HG02840 (cell line): ENCODE results near the gene ZNF511.
A peak's percentile ranks its signal among the peaks of the same experiment; 100 is the strongest.

Experiments
- ATAC-seq: cut with Tn5 transposase; IDR thresholded peaks from one replicate; pipeline ENCODE4 v1.9.1; 2021; ENCODE audit warnings: mild to moderate bottlenecking, moderate library complexity, moderate number of reproducible peaks; ENCODE audit not compliant: unreplicated experiment, low FRiP score

The ZNF511 gene

DNA sequence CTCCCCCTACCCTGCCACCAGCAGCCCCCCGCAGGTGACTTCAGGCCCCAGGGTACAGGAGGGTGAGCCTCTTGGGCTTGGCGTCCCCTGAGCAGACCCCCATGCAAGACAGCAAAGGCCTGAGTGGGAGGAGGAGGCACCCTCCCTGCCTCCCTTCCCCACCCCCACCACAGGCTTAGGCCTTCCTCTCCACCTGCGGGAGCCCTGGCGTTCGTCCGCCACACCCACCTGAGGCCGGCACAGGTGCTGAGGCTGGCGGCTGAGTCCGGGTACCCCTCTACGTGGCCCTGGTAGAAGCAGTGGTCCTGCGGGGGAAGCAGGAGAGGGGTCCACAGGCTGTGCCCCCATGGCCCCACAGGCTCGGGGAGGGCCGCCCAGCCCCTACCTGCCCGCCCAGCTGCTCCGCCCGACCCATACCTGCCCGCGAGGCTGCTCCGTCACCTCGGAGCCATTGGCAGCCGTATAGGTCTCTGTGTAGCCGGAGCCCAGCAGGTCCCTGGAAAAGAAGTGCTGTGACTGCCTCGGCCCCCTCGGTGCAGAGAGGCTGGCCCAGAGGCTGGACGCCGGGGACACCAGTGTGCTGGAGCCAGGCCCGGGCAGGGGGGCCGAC lies 35.1 kb upstream of the ZNF511 start:
- ATAC-seq: no peak

DNA sequence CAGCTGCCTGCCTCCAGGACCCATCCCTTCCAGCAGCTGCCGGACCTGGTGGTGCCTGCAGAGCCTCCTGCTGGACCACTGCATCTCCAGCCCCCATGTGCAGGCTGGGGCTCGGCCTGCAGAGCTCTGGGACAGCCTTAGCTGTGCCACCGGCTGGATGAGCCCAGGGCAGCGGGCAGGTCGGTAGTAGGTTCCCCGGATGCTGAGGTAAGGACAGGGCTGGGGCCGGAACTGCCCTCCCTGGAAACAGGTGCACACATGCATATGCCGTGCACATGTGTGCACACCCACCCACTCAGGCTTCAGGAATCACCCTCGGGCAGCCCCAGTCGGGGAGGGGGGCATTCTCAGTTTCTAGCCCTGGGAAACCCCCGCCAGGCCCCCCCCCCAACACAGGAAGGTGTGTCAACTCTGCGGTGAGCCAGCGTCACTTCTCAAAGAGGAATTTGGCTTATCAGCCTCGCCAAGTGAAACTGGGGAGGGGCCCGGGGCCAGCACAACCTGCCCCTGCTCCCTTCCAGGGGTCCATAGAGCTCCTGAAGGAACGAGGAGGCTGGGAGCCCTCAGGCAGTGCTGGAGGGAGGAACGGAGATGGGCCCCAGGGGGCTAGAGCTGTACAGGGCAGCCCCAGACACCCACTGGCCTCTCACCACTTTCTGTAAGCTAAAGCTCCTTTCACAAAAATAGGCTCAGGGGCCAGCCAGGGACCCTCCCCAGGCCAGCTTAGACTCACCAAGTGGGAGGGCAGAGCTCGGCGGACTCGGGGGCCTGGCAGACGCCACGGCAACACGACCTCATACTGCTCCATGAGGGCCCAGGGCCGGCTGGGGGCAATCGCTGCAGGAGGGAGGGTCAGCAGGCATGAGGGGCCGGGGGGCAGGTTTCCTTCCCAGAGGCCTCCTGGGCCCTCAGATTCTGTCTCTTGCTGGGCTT lies 33.7 kb upstream of the ZNF511 start:
- ATAC-seq: peak; percentile 52

DNA sequence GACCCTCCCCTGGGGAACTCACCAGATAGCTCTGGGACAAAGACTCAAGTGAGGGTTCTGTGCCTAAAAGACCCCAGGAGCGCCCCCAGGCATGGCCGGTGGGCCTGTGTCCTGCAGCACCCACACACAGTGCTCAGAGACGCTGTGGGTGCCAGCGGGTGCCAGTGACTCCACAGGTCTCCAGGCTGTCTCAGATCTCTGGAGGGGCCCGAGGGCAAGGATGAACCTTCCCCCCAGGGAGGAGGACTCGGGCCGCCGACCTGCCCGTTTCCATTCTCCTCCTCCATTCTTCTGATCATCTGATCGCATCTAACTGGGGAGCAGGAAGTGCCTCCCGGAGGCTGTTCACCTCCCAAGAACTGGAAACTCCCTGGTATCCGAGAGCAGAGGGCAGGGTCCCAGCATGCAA lies 33.0 kb upstream of the ZNF511 start:
- peak; percentile 25 for ATAC-seq

DNA sequence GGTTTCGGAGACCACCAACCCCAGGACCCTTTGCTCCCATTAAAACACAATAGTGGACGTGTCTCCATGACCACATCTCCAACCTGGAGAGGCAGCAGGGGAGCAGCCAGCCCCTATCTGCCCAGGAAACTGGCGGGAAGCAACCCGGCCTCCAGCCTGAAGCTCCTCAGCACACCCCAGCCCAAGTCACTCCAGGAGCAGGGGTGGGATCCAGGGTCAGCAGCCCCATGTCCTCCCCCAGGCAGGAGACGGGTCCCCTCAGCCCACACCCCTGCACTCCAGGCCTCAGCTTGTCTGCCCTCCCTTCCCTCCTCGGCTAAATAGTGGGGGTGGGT lies 32.6 kb upstream of the ZNF511 start:
- ATAC-seq: no peak

DNA sequence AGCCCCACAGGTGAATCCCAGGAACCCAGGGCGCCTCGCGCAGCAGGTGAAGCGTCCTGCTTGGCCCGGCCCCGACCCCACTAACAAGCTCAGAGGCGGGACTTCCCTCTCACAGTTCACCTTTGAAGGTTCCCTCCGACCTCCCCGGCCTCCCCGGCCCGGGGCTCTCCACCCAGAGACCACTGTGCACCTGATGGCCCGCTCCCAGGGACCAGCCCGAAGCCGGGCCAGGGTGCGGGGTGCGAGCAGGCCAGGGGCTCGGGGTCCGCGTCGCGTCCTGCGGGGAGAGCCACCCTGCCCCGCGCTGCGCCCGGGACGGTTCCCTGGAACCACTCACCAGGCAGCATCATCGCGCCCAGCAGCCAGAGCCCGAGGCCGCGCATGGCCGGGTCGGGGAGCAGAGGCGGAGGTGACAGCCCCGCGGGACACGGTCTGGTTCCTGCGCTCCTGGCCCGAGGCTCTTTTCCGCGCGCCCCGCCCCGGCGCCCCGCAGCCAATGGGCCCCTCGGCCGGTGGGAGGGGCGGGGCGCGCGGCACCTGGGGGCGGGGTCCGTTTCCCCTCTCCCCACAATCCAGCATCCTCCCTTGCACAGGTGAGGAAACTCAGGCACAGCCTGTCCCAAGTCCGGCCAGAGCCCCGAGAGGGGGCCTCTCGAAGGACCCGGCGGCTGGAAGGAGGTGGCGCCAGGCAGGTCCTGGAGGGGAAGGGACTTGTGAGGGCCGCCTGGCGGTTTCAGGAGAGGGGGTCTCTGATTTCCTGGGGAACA lies 32.1 kb upstream of the ZNF511 start, which contains the start of gene ADAM8:
TSS of gene ADAM8 (minus strand) at position 434 of the 767 bp plus-strand sequence. CDS start at position 383, 51 bp downstream.
- ATAC-seq: peak; percentile 34

DNA sequence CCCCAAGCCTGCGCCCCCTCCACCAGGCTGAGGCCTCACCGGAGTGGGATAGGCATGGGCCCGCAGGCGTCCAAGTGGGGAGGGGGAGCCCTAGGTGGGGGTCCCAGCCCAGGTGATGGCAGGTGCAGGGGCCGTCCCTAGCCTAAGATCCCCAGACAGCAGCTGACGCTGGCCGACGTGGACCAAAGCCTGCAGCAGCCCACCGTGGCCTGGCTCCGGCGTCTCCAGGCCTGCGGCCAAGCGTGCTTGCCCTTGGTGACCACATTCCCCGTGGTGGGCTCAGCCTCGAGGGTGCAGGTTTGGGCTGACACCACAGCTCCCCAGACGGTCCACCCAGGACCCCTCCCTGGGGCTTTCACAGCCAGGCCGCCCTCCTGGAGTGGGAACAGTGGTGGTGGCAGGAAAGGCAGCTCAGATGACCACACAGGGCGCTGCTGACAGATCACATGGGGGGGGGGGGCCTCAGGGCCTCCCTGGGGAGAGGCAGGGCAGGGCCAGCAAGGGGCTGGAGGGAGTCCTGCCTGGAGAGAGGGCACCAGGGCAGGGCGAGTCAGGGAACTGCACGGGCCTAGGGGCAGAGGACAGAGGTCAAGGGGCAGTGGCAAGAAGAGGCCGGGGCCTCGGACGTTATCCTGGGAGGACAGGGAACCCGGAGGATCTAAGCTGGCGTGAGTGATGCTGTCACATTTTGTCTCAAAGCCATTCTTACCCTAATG lies 31.3 kb upstream of the ZNF511 start:
- ATAC-seq: no peak

DNA sequence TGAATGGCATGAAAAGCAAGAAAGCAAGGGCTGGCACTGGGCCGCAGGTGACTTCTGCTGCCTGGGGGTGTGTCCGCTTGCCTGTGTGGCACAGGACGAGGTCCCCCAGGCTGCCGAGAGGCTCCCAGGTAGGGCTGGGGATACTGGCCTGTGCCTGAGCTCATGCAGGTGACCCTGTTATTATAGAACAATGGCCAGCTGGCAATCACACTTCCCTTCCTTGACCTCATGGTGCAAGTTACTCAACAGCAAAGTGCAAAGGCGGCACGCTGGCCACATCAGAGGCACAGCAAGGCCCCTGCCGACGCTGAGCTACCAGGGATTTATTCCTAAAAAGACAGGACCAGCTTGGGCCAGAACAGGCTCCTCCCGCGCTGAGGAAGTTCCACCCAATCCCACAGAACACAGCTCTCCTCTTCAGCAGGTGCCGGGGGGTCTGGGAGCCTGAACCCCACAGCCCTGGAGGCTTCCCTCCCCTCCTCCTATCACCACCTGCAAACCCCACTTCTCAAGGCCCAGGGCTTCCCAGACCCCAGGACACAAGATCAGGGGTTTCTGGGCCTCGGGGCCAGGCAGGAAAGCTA lies 30.6 kb upstream of the ZNF511 start:
- ATAC-seq: no peak

DNA sequence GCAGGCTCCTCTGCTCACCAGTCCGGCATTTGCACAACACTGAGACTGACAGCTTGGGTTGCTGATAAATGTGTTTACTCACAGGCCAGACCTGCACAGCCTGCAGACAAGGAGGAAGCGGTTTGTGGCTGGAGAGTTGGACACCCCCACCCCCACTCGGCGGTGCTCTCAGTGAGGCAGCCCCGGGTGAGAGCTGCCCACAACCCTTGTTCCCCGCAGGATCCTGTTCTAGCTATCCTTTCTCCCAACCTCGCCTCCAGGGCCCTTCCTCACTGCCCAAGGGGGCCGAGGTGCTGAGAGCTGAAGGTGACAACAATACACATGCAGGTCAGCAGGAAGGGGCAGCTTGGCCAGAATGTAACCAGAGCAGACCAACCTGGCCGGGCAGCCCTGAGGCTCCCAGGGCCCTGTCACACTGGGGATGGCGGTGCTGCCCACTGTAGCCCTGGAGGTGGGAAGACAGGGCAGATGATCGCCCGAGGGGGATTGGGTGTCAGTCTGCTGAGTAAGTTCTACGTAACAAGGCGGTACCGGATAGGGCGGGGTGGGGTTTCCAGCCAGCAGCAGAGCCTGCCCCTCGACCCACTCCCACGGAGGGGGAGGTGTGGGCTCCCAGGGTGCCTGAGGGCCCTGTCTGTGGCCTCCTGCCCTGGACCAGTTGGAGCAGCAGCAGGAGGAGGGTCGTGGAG lies 30.0 kb upstream of the ZNF511 start:
- no peak for ATAC-seq

DNA sequence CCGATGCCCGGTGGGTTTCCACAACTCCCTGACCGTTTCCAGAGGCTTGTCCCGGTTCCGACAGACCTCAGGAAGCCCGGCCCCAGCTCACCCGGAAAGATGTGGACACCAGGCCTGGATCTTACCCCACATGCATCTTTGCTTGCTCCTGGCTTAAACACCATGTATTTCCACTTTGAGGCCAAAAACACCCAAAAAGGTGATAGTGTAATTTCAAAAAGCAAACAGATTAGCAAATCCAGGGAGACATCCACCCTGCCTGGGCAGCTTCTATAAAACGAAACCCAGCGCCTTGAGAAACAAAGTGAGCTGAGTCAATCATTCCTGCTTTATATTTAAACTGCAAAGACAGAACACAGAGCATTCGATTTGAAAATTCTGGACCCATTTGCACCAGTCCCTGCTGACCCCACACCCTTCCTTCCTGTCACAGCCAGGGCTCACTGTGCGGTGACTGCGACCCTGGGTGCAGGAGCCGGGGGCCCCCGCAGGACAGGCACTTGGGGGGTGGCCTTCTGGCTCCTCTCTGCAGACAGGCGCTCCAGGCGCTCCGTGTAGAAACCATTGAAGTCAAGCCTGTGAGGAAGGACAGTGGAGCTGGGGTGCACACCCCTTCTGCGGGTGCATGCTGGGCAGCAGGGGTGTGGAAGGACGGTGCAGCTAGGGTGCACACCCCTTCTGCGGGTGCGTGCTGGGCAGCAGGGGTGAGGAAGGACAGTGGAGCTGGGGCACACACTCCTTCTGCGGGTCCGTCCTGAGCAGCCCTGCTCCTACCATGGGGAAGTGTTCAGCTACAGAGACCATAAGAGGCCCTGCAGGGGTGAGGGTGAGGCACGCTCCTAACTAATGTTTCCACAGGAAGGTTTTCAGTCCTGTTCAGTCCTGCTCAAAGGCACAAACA lies 29.1 kb upstream of the ZNF511 start:
- ATAC-seq: no peak

DNA sequence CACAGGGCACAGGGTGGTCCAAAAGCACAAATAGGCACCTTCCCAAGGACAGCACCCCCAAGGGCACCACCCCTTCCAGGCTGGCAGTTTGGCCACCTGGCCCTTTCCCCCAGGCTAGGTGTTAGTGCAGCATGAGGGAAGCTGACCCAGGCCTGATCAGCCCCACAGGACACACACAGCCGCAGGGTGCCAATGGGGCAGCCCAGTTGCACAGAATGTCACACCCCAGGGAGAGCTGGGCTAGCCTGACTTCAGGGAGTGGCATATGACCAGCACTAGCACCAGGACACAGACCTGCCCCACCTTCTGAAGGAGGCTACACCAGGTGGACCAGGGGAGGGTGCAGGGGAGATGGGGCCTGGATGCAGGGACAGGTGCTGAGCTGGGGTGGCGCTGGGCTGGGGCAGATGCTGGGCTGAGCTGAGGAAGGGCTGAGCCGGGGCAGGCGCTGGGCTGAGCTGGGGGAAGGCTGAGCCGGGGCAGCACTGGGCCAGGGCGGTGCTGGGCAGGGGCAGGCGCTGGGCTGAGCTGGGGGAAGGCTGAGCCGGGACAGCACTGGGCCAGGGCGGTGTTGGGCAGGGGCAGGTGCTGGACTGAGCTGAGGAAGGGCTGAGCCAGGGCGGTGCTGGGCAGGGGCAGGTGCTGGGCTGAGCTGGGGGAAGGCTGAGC lies 28.2 kb upstream of the ZNF511 start:
- ATAC-seq: no peak

DNA sequence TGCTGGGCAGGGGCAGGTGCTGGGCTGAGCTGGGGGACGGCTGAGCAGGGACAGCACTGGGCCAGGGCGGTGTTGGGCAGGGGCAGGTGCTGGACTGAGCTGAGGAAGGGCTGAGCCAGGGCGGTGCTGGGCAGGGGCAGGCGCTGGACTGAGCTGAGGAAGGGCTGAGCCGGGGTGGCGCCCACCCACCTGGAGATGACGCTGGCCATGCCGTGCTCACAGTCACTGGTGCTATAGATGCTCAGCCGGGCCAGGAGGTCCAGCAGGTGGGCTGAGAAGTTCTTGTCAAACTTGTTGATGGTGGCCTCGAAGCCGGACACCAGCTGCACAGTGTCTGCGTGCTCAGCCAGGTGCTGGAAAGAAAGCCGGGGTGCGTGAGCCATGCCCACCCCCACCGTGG lies 27.6 kb upstream of the ZNF511 start:
- no peak for ATAC-seq

DNA sequence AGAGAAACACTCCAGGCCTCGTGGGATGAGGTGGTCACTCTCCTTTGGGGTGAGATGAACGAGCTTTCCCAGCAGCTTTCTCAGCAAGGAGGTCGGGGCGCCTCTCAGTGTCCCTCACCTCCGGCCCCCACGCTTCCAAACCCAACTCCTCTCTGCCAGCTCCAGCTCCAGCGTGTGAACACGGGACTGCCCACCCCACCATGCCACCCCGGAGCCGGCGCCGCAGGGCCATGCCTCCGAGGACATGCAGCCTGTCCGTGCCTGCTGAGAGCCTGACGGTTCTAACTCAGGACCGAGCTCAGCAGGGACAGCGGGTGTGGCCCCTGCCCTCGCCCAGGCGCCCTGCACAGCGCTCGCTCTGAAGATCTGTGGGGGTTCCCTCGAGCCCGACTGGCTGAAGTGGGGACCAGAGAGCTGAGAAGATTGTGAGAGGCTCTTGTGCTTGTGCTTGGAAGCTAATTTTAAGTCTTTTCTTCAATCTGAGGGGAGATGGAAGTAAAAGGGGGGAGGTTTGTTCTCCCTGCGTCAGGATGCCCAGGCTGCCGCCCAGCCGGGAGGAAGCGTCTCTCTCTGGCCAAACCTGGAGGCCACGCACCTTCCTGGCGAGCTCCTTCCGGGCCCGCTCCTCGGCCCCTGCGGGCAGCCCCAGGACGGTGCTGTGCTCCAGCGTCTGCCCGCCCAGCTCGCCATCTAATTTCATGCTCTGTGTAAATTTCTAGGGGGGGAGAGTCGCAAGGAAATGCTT lies 26.9 kb upstream of the ZNF511 start:
- no peak for ATAC-seq

DNA sequence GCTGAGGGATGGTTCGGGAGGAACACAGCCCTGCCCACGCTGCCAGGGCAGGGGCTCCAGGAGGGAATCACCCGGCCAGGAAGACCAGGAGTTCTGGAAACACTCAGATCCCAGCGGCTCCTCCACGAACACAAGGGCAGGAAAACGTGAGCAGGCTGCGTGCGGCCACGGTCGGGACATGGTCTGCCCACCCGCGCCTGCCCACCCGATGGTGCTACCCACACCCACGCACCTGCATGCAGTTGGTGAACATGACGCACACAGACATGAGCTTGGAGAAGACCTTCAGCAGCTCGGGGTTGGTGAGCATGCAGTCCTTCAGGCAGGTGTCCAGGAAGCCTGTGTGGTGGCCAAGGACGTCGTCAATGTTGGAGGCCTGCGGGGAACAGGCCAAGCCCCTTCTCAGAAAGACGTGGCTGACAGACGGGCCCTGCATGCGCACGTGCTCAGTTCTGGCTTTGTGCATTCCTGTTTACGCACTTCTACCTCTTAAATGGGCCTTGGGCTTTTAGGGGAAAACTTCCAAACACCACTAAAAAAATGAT lies 25.8 kb upstream of the ZNF511 start:
- no peak for ATAC-seq

DNA sequence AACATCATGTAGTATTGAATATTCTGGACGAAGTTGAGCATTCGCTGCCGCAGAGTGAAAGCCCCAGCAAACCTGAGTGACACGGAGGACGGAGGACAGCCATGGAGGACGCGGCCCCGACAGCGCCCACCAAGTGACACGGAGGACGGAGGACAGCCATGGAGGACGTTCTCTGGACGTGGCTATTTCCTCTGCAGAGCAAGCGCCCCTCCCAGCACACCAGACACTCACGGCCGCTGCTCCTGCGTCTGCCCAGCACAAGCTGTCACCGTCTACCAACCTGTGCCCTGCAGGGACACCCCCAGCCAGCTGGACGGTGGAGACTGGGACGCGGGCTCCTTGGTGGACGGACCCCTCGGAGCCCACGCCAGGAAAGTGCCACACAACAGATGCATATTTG lies 24.8 kb upstream of the ZNF511 start:
- no peak for ATAC-seq

DNA sequence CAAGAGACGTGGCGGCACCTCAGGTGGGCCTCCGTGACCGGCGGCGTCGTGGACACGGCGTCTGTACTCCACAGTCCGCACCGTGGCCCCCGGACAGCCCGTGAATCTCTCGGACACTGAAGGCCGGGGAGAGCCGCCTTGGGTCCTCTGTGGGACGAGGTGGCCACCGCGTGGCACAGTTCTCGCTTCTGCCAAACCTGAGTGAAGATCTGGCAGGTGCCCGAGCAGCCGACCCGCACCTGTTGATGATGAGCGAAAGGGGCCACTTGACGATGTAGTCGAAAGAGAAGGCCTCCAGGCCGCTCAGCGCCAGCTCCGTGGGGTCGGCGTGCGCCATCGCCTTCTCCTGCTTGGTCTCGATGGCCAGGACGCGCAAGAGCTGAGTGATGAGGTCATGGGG lies 23.5 kb upstream of the ZNF511 start:
- ATAC-seq: no peak

DNA sequence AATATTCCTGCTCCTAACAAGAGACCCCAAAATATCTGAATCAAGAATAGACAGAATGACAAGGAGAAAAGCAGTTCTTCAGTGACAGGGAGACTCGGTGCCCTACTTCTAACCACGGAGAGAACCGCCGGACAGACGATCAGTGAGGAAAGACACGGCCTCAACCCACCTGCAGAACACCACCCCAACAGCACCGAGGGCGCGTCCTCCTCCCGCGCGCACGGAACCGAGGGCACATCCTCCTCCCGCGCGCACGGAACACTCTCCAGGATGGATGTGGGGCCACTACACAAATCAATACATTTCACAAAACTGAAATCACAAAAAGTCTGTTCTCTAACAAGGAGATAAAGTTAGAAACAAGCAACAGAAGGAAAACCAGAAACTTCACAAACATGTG lies 22.3 kb upstream of the ZNF511 start:
- ATAC-seq: no peak

DNA sequence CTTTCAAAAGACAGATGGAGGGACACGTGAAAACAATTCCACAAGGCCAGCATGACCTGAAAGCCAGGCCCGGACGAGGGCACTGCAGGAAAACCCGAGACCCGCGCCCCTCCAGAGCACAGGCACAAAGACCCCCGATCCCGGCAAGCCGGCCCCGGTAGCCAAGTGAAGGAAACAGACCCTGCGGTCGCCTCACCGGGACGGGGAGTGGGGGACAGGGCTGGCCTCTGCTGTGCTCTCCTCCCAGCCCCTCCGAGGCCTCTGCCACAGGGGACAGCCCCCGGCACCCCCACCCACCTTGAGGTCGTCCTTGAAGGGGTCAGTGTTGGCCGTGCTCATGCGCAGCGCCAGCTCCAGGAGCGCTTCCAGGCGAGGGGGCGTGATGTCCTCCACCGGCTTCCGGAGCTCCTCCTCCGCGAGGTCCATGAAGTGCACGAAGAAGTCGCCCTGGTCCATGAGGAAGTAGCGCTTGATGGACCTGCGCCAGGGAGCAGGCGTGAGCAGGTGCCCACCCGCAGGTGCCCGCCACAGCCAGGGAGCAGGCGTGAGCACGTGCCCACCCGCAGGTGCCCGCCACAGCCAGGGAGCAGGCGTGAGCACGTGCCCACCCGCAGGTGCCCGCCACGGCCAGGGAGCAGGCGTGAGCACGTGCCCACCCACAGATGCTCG lies 20.7 kb upstream of the ZNF511 start:
- no peak for ATAC-seq
